ENCODE data around the gene GALNT11.

- TF ChIP-seq REST (IDR thresholded peaks at IDR 0.05; ENCODE audit: insufficient read depth in 1 of 2, low read depth in 2 of 2, low read length in 2 of 2) (no peak), POLR2AphosphoS5 (IDR thresholded peaks at IDR 0.05; ENCODE audit: low read depth, low read length) (no peak), SIN3A (IDR thresholded peaks at IDR 0.05; ENCODE audit: borderline replicate concordance, insufficient read depth, low read length) (no peak)
These were observed 120.5 kb downstream of the GALNT11 start for GRCh38 chr7:152145853-152146466.

Data from PFSK-1 (cell line).